ENCODE measurements around the gene ELFN2. TPM values are rescaled to one million over a fixed set of nuclear protein-coding genes. Genes with fewer than 3 reads are reported as not detected.
A peak's percentile ranks its signal among the peaks of the same experiment; 100 is the strongest.

The ELFN2 gene
- total RNA-seq, 1 donor: under 0.01 TPM

DNA sequence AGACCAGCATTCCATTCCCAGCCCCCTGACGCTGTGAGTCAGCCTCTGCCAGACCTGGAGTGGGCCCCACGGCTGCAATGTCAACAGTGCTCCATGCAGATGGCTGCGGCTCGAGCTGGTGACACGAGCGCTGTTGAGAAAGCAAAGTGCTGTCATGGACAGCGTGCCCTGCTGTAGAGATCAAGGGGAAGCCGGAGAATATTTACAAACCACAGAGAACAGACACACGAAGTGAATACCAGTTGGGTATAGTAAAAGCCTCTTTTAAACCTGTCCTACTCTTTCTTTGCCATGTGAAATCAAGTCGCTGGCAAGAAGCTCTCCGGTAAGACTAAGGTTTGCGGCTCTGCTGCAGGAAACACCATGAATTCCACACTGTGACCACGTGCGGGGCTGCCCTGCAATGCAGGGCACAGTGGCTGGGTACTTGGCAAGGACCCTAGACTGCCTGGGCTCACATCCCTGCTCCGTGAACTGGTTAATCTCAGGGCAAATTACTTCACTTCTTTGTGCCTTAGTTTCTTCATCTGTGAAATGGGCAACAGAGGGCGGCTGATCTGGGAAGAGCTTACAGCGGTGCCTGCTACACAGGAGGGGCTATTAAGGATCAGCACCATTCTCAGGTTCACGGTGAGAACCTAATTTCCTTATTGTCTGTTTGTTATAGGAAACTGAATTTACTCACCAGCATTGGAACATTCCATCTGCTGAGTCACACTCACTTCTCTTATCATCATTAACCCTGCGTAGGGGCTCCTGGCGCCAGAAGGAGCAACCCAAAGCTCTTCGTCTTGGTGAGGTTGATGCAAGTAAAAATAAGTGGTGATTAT, 27.8 kb upstream of the ELFN2 start:
- DNase-seq (ENCODE audit: low read depth): peak; percentile 90
- no peak overlapping the region for H3K4me3 ChIP-seq (ENCODE audit: low read depth, low read length)
- TF ChIP-seq, protein P1, sequence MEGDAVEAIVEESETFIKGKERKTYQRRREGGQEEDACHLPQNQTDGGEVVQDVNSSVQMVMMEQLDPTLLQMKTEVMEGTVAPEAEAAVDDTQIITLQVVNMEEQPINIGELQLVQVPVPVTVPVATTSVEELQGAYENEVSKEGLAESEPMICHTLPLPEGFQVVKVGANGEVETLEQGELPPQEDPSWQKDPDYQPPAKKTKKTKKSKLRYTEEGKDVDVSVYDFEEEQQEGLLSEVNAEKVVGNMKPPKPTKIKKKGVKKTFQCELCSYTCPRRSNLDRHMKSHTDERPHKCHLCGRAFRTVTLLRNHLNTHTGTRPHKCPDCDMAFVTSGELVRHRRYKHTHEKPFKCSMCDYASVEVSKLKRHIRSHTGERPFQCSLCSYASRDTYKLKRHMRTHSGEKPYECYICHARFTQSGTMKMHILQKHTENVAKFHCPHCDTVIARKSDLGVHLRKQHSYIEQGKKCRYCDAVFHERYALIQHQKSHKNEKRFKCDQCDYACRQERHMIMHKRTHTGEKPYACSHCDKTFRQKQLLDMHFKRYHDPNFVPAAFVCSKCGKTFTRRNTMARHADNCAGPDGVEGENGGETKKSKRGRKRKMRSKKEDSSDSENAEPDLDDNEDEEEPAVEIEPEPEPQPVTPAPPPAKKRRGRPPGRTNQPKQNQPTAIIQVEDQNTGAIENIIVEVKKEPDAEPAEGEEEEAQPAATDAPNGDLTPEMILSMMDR (IDR thresholded peaks at IDR 0.05; ENCODE audit: insufficient read depth, low read depth, low read length): no peak

DNA sequence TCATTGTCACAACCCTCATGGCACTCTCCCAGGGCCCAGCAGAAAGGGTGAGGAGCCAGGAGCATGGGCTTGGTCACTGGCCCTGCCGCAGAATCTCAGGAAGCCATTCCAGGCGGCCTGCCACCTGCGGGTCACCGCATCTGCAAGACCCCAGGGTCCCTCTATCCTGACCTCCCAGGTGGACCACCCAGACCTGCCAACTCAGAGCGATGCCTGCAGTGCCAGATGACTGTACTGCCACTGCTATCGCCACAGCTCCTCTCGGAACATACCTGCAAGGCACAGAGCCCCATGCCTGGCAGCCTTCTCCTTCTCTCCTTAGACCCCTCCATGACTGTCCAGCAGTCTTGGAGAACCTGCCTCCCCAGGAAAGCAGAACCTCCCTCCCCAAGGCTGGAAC, 26.4 kb upstream of the ELFN2 start:
- TF ChIP-seq, protein P1 (IDR thresholded peaks at IDR 0.05; ENCODE audit: insufficient read depth, low read depth, low read length): no peak
- no peak for DNase-seq (ENCODE audit: low read depth)
- no peak overlapping the region for H3K4me3 ChIP-seq (ENCODE audit: low read depth, low read length)

DNA sequence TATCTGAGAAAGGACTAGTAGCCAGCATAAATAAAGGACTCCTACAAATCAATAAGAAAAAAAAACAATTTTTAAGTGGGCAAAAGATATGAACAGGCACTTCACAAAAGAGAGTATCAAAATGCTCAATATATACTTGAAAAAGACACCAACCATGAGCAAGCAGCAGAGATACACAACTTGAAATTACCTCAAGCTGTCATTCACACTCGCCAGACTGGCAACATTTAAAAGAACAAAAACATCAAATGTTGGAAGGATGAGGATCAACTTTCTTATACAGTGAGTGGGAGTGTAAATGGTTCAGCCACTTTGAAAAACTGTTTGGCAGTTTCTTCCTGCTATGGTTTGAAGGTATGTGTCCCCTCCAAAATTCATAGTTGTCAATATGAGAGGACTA, 23.9 kb upstream of the ELFN2 start:
- DNase-seq (ENCODE audit: low read depth): no peak
- no peak overlapping the region for H3K4me3 ChIP-seq (ENCODE audit: low read depth, low read length)
- TF ChIP-seq, protein P1 (IDR thresholded peaks at IDR 0.05; ENCODE audit: insufficient read depth, low read depth, low read length): no peak

DNA sequence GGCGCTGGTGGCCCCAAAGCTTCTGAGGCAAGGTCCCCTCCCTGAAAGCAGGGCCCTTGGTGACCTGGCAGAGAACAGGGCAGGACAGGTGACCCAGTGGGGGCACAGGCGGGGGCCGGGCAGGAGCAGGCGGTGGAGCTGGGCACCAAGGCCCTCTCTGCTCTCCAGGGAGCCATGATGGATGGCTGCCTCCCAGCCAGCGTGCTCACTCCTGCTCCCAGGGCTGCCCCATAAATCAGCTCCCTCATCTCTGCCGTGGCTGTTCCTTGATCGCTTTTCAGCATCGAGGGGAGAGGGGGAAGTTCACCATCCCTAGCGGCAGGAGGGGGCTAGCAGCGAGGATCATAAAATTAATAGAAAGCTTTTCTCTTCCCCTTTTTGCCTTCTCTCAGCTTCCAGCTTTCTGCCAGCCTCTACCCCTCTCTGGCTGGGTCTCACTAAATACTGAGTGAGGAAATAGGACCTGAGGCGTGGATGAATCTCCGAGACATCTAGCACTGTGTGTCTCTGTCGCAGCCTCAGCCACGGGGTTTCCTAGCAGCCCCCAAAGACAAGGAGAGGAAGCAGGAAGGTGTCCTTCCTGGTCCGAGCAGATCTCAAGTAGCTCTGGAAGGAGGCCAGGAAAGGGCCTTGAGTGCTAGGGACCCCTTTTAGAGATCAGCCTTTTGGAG, 22.2 kb upstream of the ELFN2 start:
- TF ChIP-seq, protein P1 (IDR thresholded peaks at IDR 0.05; ENCODE audit: insufficient read depth, low read depth, low read length): no peak
- no peak for DNase-seq (ENCODE audit: low read depth)
- no peak overlapping the region for H3K4me3 ChIP-seq (ENCODE audit: low read depth, low read length)

DNA sequence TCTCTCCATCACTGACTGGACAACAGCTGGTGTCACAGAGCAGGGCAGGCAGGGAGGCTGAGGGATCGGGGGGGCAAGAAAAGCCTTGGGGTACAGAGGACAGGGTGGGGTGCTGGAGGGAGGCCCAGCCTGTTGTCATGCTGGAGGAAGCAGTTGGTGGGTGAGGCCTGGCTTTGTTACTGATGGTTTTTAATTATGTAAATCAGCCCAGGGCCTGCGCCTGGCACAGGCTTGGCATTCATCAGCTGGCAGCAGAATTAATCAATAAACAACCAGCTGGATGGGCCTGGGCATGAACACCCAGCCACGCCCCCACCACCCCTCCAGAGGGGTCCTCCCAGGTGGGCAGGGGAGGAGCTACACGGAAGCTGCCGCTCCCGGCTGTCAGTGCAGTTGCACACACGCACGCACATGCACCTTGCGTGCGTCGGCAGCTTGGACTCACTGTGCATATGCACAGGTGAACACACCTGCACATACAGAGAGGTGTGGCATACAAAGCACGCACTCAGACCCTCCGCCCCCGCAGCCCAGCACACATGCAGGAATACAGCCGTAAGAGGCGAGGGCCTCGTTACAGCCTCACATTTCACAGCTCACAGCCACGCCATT, 21.3 kb upstream of the ELFN2 start:
- DNase-seq (ENCODE audit: low read depth): no peak
- TF ChIP-seq, protein P1 (IDR thresholded peaks at IDR 0.05; ENCODE audit: insufficient read depth, low read depth, low read length): no peak
- no peak overlapping the region for H3K4me3 ChIP-seq (ENCODE audit: low read depth, low read length)

DNA sequence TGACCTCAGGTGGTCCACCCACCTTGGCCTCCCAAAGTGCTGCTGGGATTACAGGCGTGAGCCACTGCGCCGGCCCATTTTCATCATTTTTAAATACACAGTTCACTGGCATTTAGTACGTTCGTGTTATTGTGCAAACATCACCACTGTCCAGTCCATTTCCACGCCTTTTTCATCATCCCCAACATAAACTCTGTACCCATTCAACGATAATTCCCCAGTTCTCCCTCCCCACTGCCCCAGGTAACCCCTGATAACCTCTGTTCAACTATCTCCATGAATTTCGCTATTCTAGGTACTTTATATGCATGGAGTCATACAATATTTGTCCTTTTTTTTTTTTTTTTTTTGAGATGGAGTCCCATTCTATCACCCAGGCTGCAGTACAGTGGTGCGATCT, 18.2 kb upstream of the ELFN2 start:
- TF ChIP-seq, protein P1 (IDR thresholded peaks at IDR 0.05; ENCODE audit: insufficient read depth, low read depth, low read length): no peak
- no peak overlapping the region for H3K4me3 ChIP-seq (ENCODE audit: low read depth, low read length)
- no peak for DNase-seq (ENCODE audit: low read depth)

All from fibroblast of villous mesenchyme (primary cell).